CD4-positive, alpha-beta T cell treated with Interleukin-15 for 4 hours (primary cell): ENCODE results near the gene ADAMTS14.

ENCODE experiments used
- DNase-seq: peaks from one replicate; pipeline ENCODE4 v3.0.0-alpha.2; 2020; ENCODE audit warnings: low spot score

Gene ADAMTS14

GRCh38 chr10:70674560-70675495 is 2.5 kb downstream of the ADAMTS14 start:
- DNase-seq = no peak

DNA sequence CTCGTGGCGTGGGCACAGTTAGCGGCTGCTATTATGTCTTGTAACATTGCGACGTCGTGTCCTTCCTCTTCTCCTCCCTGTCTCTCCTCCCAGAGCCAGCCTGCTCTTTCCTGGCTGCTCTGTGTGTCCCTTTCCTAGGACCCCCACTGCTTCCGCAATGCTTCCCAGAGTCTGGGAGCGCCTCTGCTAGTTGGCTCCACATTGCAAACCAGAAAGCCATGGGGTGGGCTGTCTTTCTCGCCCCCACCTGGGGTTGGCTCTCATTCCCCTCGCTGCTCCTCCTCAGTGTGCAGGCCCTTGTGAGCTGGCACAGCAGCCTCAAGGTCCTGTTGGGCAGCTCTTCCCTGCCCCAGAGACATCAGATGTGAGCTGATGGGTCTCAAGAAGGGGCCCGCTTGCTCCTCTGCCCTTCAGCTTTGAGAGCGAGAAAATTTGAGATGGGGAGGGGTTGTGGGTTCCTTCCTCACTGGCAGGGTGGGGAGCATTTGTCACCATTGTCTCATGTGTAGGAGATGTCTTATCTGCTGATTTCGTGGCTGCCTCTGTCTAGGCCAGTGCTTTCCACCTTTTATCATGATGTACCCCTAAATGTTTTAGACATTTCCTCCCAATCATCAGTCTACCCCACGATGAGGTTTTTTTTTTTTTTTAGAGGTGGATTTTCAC is 3.3 kb downstream of the ADAMTS14 start:
- DNase-seq = no peak

- no peak for DNase-seq
These were observed 4.2 kb downstream of the ADAMTS14 start for GRCh38 chr10:70676511-70676910.

DNA sequence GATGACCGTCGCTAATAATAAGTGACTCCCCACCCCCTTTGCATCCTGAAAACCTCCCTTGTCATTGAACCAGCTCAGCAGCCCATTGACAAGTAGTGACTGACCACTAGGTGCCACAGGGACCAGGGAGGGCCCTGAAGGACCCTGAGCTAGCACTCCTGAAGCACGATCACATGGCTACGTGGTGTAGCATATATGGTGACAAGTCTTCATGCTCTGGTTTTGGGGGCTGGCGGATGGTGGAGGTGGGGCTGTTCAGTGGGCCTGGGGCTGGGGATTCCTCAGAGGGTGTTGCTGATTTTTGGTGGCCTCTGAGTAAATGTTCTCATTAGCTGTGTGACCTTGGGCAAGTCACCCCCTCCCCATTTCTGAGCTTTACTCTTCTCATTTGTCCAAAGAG is 4.7 kb downstream of the ADAMTS14 start:
- no peak for DNase-seq

- DNase-seq = no peak
These were observed 5.4 kb downstream of the ADAMTS14 start for GRCh38 chr10:70677620-70678249.

GRCh38 chr10:70678250-70678635 is 5.9 kb downstream of the ADAMTS14 start:
- no peak for DNase-seq

- DNase-seq = no peak
These were observed 6.6 kb downstream of the ADAMTS14 start for GRCh38 chr10:70678757-70679489.

- DNase-seq = no peak
These were observed 7.2 kb downstream of the ADAMTS14 start for GRCh38 chr10:70679498-70679897.

DNA sequence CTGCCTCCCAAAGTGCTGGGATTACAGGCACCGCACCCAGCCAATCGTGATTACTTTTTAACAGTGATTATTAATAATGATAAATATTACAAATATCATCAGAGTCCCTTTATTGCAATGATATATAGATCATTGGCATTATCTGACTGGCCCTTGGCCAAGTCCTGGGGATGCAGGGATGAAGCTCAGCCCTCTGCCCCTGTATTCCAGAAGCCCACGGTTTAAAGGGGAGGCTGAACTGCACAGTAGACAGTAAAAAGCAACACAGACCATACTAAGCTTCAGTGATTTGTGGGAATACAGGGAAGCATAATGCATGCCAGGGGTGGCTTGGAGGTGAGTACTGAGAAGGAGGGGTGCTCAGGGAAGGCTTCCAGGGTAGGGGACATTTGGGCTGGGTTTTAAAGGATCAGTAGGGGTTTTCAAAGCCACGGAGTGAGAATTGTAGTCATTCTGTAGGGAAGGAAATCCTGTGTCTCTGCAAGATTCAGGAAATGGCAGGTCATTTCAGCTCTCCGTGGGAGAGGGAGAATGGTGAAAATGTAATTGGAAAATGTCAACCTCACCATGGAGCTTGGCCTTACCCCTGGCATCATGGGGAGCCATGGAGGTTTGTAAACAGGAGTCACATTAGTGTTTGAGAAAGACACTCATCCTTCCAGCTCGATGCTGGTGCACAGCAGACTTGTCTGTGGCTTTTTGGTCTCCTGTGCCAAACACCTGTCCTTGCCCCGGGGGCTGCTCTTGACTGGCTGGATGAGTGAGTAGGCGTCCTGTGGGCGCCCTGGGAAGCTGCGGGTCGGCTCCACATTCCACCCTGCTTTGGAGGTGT is 8.8 kb downstream of the ADAMTS14 start:
- no peak for DNase-seq

DNA sequence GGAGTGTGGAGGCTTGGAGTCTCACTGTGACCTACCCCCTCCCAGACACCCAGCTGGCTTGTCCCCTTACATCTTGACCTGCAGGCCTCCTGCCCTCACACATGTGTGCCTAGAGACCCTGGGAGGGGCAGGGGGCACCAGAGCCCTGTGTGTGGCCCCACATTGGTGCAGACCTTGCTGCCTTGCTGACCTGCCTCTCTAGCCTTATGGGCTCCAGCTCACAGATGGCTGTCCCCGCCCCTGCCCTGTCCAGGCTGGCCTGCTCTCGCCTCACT is 9.4 kb downstream of the ADAMTS14 start:
- DNase-seq = no peak

DNA sequence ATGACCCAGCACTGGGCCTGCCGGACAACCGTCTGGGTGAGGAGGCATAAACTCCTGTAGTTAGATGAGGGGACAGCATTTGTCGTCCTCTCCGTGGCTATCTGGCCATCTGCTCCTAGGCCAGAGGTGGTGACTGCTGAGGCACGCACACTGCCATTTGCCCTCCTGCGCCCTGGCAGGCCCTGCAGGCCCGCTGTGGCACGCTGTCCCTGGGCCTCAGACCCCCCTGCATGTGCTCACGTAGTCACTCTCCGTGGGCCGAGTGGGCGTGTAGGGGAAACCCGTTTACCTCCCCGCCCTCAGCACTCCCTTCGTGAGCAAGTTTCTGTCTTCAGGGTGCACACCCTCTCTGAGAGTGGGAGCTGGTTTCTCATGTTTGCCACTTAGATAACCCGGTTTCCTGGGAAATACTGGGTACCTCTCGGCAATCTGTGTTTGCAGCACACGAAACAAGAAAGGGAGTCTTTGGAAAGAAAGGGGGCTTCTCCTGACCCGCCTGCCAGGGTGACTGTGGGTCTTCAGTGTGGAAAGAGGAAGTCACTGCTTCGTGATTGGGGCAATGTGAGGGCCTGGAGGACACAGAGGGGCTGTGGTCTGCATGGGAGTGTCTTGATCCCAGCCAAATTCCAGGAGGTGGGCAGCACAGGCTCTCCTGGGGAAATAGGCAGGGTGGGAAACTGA is 10.8 kb downstream of the ADAMTS14 start:
- DNase-seq = no peak

DNA sequence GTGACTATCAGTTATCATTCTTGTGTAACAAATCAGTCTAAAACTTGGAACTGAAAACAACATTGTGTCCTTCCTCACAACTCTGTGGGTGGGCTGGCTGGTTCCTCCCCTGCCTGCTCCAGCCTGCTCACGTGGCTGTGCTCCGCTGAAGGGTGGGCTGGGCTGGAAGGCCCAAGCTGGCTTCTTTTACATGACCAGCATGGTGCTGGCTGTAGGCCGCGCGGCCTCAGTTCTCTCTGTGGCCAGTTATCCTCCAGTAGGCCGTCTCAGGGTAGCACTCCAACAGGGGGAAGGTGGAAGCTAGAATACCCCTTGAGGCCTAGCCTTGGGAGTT is 11.3 kb downstream of the ADAMTS14 start:
- DNase-seq = no peak

- no peak for DNase-seq
These were observed 11.6 kb downstream of the ADAMTS14 start for GRCh38 chr10:70683940-70684339.

GRCh38 chr10:70684374-70684773 is 12.1 kb downstream of the ADAMTS14 start:
- no peak for DNase-seq

DNA sequence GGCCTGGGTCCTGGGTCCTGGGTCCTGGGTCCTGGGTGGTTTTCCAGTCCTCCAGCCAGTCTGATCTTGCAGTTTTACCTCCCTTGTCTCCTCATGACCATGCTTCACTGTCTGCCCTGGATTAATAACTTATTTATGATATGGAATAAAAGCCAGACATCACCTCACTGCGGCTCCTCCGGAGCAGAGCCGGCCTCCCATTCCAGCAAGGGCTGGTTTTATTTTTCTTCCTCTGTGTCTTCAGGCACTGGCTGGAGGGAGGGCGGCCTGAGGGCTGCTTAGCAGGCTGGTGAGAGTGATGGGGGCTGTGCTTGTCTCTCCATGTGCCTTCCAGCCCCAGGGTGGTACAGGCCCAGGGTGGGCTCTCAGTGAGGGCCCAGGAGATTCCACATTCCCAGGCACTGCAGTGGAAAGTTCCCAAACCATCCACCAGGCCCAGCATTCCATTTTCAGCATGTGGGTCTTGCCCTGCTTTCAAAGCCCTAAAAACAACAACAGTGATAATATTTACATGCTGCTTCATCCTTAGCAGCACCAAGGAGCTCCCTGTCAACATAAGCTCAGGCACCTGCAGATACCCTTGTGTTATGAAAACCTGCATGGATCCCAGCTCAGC is 12.6 kb downstream of the ADAMTS14 start:
- no peak for DNase-seq

- no peak for DNase-seq
These were observed 13.2 kb downstream of the ADAMTS14 start for GRCh38 chr10:70685455-70685911.

DNA sequence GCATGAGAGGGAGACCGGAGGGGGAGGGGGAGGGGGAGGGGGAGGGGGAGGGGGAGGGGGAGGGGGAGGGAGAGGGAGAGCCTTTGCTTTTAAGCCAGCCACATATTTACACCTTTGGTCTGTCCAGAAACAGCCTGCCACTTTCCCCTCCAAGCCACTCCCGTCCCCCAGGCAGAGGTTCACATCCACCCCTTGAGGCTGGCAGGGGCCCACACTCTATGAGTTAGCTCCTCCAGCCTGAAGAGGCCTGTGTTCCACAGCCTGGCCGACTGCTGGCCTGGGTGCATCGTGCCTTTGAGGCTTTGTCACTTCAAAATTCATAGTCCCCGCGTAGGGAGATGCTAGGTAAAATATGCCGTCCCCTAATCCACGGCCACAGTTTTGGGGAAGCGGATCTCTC is 16.5 kb downstream of the ADAMTS14 start:
- no peak for DNase-seq

DNA sequence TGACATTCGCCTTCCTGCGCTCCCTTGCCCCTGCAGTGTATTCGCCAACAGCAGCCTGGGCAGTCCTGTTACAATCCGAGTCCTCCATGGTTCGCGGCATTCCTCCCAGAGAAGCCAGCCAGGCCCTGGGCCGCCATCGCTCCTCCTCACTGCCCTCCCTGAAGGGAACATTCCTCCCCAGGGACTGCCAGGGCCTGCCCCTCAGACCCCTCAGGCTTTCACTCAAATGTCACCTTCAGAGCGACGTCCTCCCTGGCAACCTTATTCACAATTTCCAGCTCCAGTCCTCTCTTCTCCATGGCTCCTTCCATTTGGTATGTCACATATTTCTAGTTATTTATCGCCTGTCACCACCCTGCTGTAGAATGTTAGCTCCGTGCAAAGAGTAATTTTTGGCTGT is 17.4 kb downstream of the ADAMTS14 start:
- no peak for DNase-seq

GRCh38 chr10:70690589-70690988 is 18.3 kb downstream of the ADAMTS14 start:
- DNase-seq = no peak

DNA sequence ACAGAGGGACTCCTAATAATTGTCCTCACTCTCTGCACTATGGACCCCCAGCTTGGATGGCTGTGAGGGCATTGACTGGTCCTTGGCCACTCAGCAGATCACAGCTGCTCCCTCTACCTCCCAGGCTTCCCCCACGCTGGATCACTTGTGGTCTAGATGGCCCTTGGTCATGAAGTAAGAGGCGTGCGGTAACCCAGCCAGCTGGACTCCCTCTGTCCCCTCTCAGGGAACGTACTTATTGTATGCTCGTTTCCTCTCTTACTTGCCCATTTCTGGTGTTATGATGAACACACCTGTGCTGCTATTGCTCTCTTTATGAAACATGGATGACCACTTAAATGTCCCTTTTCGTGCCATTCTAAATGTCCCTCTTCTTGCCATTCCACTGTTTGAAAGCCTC is 19.3 kb downstream of the ADAMTS14 start:
- DNase-seq = no peak
